H9 (cell line): ENCODE data around the gene PGPEP1. TPM values are rescaled to one million over a fixed set of nuclear protein-coding genes. Genes with fewer than 3 reads are reported as not detected.

ENCODE experiments used
- DNase-seq: peaks from one replicate; pipeline ENCODE4 v3.0.0-alpha.2; 2017
- H2AFZ ChIP-seq: one replicate; pipeline ENCODE4 v1.6.1; 2013; ENCODE audit warnings: mild to moderate bottlenecking, low read length, control low read depth, moderate library complexity
- H2AK5ac ChIP-seq: 2 replicates; pipeline ENCODE4 v1.6.1; 2013; ENCODE audit warnings: low read length, control low read depth, mixed read lengths; ENCODE audit not compliant: insufficient read length
- H2BK120ac ChIP-seq: one replicate; pipeline ENCODE4 v1.6.1; 2013; ENCODE audit warnings: low read depth, mild to moderate bottlenecking, low read length, control low read depth, inconsistent platforms; ENCODE audit not compliant: poor library complexity, severe bottlenecking
- H2BK12ac ChIP-seq: 2 replicates; pipeline ENCODE4 v1.6.1; 2013; ENCODE audit warnings: low read length, control low read depth, mixed read lengths, low read depth; ENCODE audit not compliant: insufficient read length
- H2BK15ac ChIP-seq: 2 replicates; pipeline ENCODE4 v1.6.1; 2013; ENCODE audit warnings: low read depth, low read length, control low read depth
- H2BK20ac ChIP-seq: one replicate; pipeline ENCODE4 v1.6.1; 2013; ENCODE audit warnings: low read depth, mild to moderate bottlenecking, low read length, control low read depth, inconsistent platforms; ENCODE audit not compliant: poor library complexity, severe bottlenecking
- H2BK5ac ChIP-seq: 2 replicates; pipeline ENCODE4 v1.6.1; 2013; ENCODE audit warnings: low read length, control low read depth, mixed read lengths; ENCODE audit not compliant: insufficient read length
- H3K14ac ChIP-seq: 2 replicates; pipeline ENCODE4 v1.6.1; 2013; ENCODE audit warnings: low read length, control low read depth; ENCODE audit not compliant: insufficient read depth
- H3K18ac ChIP-seq: 2 replicates; pipeline ENCODE4 v1.6.1; 2013; ENCODE audit warnings: low read depth, mild to moderate bottlenecking, mixed read lengths, low read length, control low read depth; ENCODE audit not compliant: insufficient read length
- H3K23ac ChIP-seq: 2 replicates; pipeline ENCODE4 v1.6.1; 2013; ENCODE audit warnings: low read length, control low read depth, mixed read lengths, low read depth; ENCODE audit not compliant: insufficient read length
- H3K23me2 ChIP-seq: 2 replicates; pipeline ENCODE4 v1.6.1; 2013; ENCODE audit warnings: low read depth, mild to moderate bottlenecking, mixed read lengths, low read length, control low read depth; ENCODE audit not compliant: insufficient read length, poor library complexity, severe bottlenecking
- H3K27ac ChIP-seq: 2 replicates; pipeline ENCODE4 v1.5.1; 2013; ENCODE audit warnings: low read length, control low read depth, mixed read lengths, low read depth; ENCODE audit not compliant: insufficient read length
- H3K27me3 ChIP-seq: 2 replicates; pipeline ENCODE4 v1.6.1; 2013; ENCODE audit warnings: low read length, control low read depth, inconsistent platforms; ENCODE audit not compliant: insufficient read depth
- H3K4ac ChIP-seq: 2 replicates; pipeline ENCODE4 v1.6.1; 2013; ENCODE audit warnings: low read depth, mild to moderate bottlenecking, control low read depth, inconsistent platforms, low read length, moderate library complexity
- H3K4me1 ChIP-seq: 2 replicates; pipeline ENCODE4 v1.6.1; 2013; ENCODE audit warnings: low read length, control low read depth, inconsistent platforms; ENCODE audit not compliant: insufficient read depth
- H3K4me2 ChIP-seq: 2 replicates; pipeline ENCODE4 v1.6.1; 2013; ENCODE audit warnings: low read length, control low read depth, mixed read lengths; ENCODE audit not compliant: insufficient read length, insufficient read depth
- H3K56ac ChIP-seq: 2 replicates; pipeline ENCODE4 v1.6.1; 2013; ENCODE audit warnings: low read depth, mild to moderate bottlenecking, mixed read lengths, low read length, control low read depth; ENCODE audit not compliant: insufficient read length
- H3K79me1 ChIP-seq: 2 replicates; pipeline ENCODE4 v1.6.1; 2013; ENCODE audit warnings: low read depth, mild to moderate bottlenecking, moderate library complexity, low read length, control low read depth, inconsistent platforms; ENCODE audit not compliant: insufficient read depth, poor library complexity, severe bottlenecking
- H3K79me2 ChIP-seq: 2 replicates; pipeline ENCODE4 v1.6.1; 2013; ENCODE audit warnings: low read length, control low read depth, inconsistent platforms; ENCODE audit not compliant: insufficient read depth
- H3K9ac ChIP-seq: 2 replicates; pipeline ENCODE4 v1.6.1; 2013; ENCODE audit warnings: low read length, control low read depth, mixed read lengths; ENCODE audit not compliant: insufficient read length; ENCODE audit errors: extremely low read depth
- H3K9me3 ChIP-seq: one replicate; pipeline ENCODE4 v1.6.1; 2013; ENCODE audit warnings: low read depth, low read length, inconsistent platforms; ENCODE audit not compliant: control insufficient read depth
- H3T11ph ChIP-seq: one replicate; pipeline ENCODE4 v1.6.1; 2013; ENCODE audit warnings: mild to moderate bottlenecking, low read length, control low read depth, inconsistent platforms
- H4K20me1 ChIP-seq: one replicate; pipeline ENCODE4 v1.6.1; 2013; ENCODE audit not compliant: control insufficient read depth, insufficient read length, insufficient read depth
- H4K5ac ChIP-seq: 2 replicates; pipeline ENCODE4 v1.6.1; 2013; ENCODE audit warnings: low read depth, mild to moderate bottlenecking, mixed read lengths, low read length, control low read depth; ENCODE audit not compliant: insufficient read length
- H4K8ac ChIP-seq: replicated peaks from 2 replicates; pipeline ENCODE4 v1.6.1; 2013; ENCODE audit warnings: low read length, control low read depth, mixed read lengths, low read depth; ENCODE audit not compliant: insufficient read length
- H4K91ac ChIP-seq: 2 replicates; pipeline ENCODE4 v1.6.1; 2013; ENCODE audit warnings: low read depth, mild to moderate bottlenecking, moderate library complexity, mixed read lengths, low read length, control low read depth; ENCODE audit not compliant: insufficient read length
- H3K27ac Mint-ChIP-seq, 3 experiments: 2 replicates in 2 of 3; 3 replicates in 1 of 3; pipeline ENCODE4 v1.8.0; 2020 to 2021; ENCODE audit warnings: mixed read lengths in 3 of 3, mild to moderate bottlenecking in 1 of 3, moderate library complexity in 1 of 3
- H3K27me3 Mint-ChIP-seq: 2 replicates; pipeline ENCODE4 v1.8.0; 2021; ENCODE audit warnings: low read depth, mild to moderate bottlenecking, moderate library complexity, mixed read lengths
- H3K36me3 Mint-ChIP-seq, 3 experiments: 2 replicates in 2 of 3; 3 replicates in 1 of 3; pipeline ENCODE4 v1.8.0; 2020 to 2021; ENCODE audit warnings: low read depth in 3 of 3, mixed read lengths in 3 of 3; ENCODE audit not compliant: insufficient read depth in 1 of 3
- H3K4me1 Mint-ChIP-seq, 2 experiments: 2 replicates each; pipeline ENCODE4 v1.8.0; 2020; ENCODE audit warnings: mixed read lengths in 2 of 2
- H3K4me3 Mint-ChIP-seq, 2 experiments: 2 replicates in 1 of 2; 3 replicates in 1 of 2; pipeline ENCODE4 v1.8.0; 2020 to 2021; ENCODE audit warnings: mild to moderate bottlenecking in 2 of 2, mixed read lengths in 2 of 2, moderate library complexity in 1 of 2
- H3K9me3 Mint-ChIP-seq, 2 experiments: 2 replicates in 1 of 2; 3 replicates in 1 of 2; pipeline ENCODE4 v1.8.0; 2020; ENCODE audit warnings: mild to moderate bottlenecking in 2 of 2, mixed read lengths in 2 of 2, moderate library complexity in 1 of 2
- WGBS: extraction: QIAGEN DNeasy Blood & Tissue Kit; methylation state at CpG from one replicate; pipeline ENCODE4 v1.1.7; 2013; ENCODE audit warnings: missing lambda C conversion rate, low lambda C conversion rate, mixed read lengths; ENCODE audit not compliant: insufficient read length; ENCODE audit errors: extremely low coverage; 5-methylcytosine and 5-hydroxymethylcytosine counted together
- total RNA-seq: library from RNA; stranded (reverse); gene quantifications from 2 replicates; pipeline ENCODE4 v1.2.1, GENCODE V29; 2021
- TF ChIP-seq, protein P1 (sequence below): fragments of 200-600 bp; sonication (generic); conservative IDR thresholded peaks from 3 replicates; pipeline ENCODE4 v1.8.0; 2021; ENCODE audit warnings: antibody characterized with exemption, mild to moderate bottlenecking

Gene PGPEP1
- total RNA-seq, 1 experiment from 2014 or later = 64.8 TPM

GRCh38 chr19:18373407-18373891, 33.1 kb downstream of the PGPEP1 start:
- TF ChIP-seq, protein P1, sequence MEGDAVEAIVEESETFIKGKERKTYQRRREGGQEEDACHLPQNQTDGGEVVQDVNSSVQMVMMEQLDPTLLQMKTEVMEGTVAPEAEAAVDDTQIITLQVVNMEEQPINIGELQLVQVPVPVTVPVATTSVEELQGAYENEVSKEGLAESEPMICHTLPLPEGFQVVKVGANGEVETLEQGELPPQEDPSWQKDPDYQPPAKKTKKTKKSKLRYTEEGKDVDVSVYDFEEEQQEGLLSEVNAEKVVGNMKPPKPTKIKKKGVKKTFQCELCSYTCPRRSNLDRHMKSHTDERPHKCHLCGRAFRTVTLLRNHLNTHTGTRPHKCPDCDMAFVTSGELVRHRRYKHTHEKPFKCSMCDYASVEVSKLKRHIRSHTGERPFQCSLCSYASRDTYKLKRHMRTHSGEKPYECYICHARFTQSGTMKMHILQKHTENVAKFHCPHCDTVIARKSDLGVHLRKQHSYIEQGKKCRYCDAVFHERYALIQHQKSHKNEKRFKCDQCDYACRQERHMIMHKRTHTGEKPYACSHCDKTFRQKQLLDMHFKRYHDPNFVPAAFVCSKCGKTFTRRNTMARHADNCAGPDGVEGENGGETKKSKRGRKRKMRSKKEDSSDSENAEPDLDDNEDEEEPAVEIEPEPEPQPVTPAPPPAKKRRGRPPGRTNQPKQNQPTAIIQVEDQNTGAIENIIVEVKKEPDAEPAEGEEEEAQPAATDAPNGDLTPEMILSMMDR = no peak
- Mint-ChIP-seq H3K4me3 (no peak overlapping the region; a peak in 1 of 5 replicates), H3K36me3 (peaks cover 0 to 2% (median 2%) of the 10 kb centered on the region in 3 experiments; a peak in 1 of 7 replicates), H3K27ac (peak overlapping the region; percentile 97 to 98 (median 97)), H3K4me1 (peaks cover 22 to 26% of the 10 kb centered on the region in 2 experiments), H3K9me3 (no peaks in the 10 kb centered on the region; a peak in 1 of 5 replicates), H3K27me3 (no peaks in the 10 kb centered on the region; the same call in 1 of the 2 replicates)
- Histone ChIP-seq H2AFZ (no peak overlapping the region), H3K9ac (no peak overlapping the region), H3K4me1 (peaks cover 2% of the 10 kb centered on the region; the same call in 1 of the 2 replicates), H2BK5ac (peak overlapping the region; percentile 51), H4K20me1 (peaks cover 2% of the 10 kb centered on the region), H3K4ac (peak overlapping the region; percentile 48), H3T11ph (peak overlapping the region; percentile 40), H2AK5ac (peak overlapping the region; percentile 15), H3K79me1 (no peaks in the 10 kb centered on the region), H3K56ac (no peak overlapping the region), H3K79me2 (no peaks in the 10 kb centered on the region), H3K14ac (peak overlapping the region; percentile 87; the same call in 1 of the 2 replicates), H4K91ac (peak overlapping the region; percentile 77), H3K9me3 (no peaks in the 10 kb centered on the region), H3K23me2 (no peaks in the 10 kb centered on the region), H3K18ac (peak overlapping the region; percentile 94), H4K8ac (peak overlapping the region; percentile 90), H2BK15ac (no peak overlapping the region), H2BK120ac (peak overlapping the region; percentile 15), H3K27ac (peak overlapping the region; percentile 67), H2BK12ac (peak overlapping the region; percentile 68), H3K4me2 (no peak overlapping the region), H2BK20ac (no peak overlapping the region), H3K23ac (no peak overlapping the region), H3K27me3 (no peaks in the 10 kb centered on the region), H4K5ac (peak overlapping the region; percentile 77)
- WGBS = no CpG with 5 or more reads among the region's 4 CpGs
- no peak for DNase-seq
